ENCODE measurements around the gene SARS2.

DNA sequence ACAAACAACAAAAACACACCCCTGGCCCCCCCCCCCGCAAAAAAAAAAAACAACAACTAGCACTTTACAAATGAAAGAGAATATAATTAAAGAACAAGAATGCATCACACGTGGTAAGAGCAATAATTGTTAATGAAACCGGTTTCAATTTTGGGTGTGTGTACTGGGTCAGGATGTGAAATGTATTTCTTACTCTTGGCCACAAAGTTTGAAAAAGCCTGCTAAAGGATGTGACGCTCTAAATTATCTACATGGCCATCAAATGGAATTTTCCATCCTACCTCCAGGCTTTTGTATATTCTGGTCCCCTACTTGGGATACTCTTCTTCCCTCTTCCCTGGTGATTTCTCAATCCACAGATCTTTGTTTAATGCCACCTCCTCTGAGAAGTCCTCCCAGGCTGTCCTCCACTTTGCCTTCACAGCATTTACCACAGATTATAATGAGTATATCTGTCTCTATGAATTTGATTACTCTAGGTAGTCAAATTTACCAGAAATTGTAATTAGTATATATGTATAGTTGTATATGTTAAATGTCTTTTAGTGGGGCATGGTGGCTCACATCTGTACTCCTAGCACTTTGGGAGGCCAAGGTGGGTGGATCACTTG lies 2.1 kb downstream of the SARS2 start:
- TF ChIP-seq USF1 (CRISPR knock-in tag; IDR thresholded peaks at IDR 0.05) (no peak), USF2 (CRISPR knock-in tag; IDR thresholded peaks at IDR 0.05) (no peak), STAT6 (CRISPR knock-in tag; conservative IDR thresholded peaks at IDR 0.05; ENCODE audit: low read depth) (no peak)
- TF ChIP-seq, protein P1, sequence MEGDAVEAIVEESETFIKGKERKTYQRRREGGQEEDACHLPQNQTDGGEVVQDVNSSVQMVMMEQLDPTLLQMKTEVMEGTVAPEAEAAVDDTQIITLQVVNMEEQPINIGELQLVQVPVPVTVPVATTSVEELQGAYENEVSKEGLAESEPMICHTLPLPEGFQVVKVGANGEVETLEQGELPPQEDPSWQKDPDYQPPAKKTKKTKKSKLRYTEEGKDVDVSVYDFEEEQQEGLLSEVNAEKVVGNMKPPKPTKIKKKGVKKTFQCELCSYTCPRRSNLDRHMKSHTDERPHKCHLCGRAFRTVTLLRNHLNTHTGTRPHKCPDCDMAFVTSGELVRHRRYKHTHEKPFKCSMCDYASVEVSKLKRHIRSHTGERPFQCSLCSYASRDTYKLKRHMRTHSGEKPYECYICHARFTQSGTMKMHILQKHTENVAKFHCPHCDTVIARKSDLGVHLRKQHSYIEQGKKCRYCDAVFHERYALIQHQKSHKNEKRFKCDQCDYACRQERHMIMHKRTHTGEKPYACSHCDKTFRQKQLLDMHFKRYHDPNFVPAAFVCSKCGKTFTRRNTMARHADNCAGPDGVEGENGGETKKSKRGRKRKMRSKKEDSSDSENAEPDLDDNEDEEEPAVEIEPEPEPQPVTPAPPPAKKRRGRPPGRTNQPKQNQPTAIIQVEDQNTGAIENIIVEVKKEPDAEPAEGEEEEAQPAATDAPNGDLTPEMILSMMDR (IDR thresholded peaks at IDR 0.05), result no peak

All from WTC11 (cell line).